GM19238 (cell line): ENCODE data around the gene WDR77.
A peak's percentile ranks its signal among the peaks of the same experiment; 100 is the strongest.

Experiments
- DNase-seq: peaks from one replicate; pipeline ENCODE4 v3.0.0; 2011; ENCODE audit warnings: low spot score; ENCODE audit not compliant: insufficient read length

Gene WDR77

GRCh38 chr1:111439461-111440351, 9.3 kb downstream of the WDR77 start:
- DNase-seq: no peak

GRCh38 chr1:111436726-111437125, 12.3 kb downstream of the WDR77 start:
- no peak for DNase-seq

- DNase-seq: no peak
Observed at GRCh38 chr1:111424281-111424680, 24.8 kb downstream of the WDR77 start.

- DNase-seq: no peak
Observed at GRCh38 chr1:111422546-111423391, 26.3 kb downstream of the WDR77 start.

- DNase-seq: no peak
Observed at GRCh38 chr1:111420377-111420776, 28.7 kb downstream of the WDR77 start.

GRCh38 chr1:111419037-111419436, 30.0 kb downstream of the WDR77 start:
- DNase-seq: no peak

- no peak for DNase-seq
Observed at GRCh38 chr1:111417755-111418154, 31.3 kb downstream of the WDR77 start.

- no peak for DNase-seq
Observed at GRCh38 chr1:111415461-111415860, 33.6 kb downstream of the WDR77 start.

- no peak for DNase-seq
Observed at GRCh38 chr1:111414756-111415155, 34.3 kb downstream of the WDR77 start.

GRCh38 chr1:111412839-111413238, 36.2 kb downstream of the WDR77 start:
- DNase-seq: no peak

GRCh38 chr1:111407301-111407700, 41.8 kb downstream of the WDR77 start:
- no peak for DNase-seq

- peak; percentile 61 for DNase-seq
Observed at GRCh38 chr1:111406321-111406768, 42.7 kb downstream of the WDR77 start.

- no peak for DNase-seq
Observed at GRCh38 chr1:111404588-111404987, 44.5 kb downstream of the WDR77 start.

- no peak for DNase-seq
Observed at GRCh38 chr1:111402083-111402482, 47.0 kb downstream of the WDR77 start.

- DNase-seq: peak; percentile 14
Observed at GRCh38 chr1:111399792-111400610, 49.1 kb downstream of the WDR77 start.

GRCh38 chr1:111392460-111392945, 56.6 kb downstream of the WDR77 start:
- no peak for DNase-seq

- DNase-seq: no peak
Observed at GRCh38 chr1:111392042-111392441, 57.0 kb downstream of the WDR77 start.
